Gastroesophageal sphincter (tissue), 4 donors: ENCODE data around the gene VSTM2B. TPM values are rescaled to one million over a fixed set of nuclear protein-coding genes. Genes with fewer than 3 reads are reported as not detected.

ENCODE experiments used
- ATAC-seq: fragments of 150-250 bp; one replicate; pipeline ENCODE4 v1.9.1; 2016; ENCODE audit warnings: mild to moderate bottlenecking, moderate library complexity
- H3K27ac ChIP-seq, 4 donors: fragments of 200-600 bp; sonication (generic) in 3 of 4; 1 replicate in 3 of 4; 2 replicates in 1 of 4; pipeline ENCODE4 v1.5.1; 2016 to 2019
- H3K27me3 ChIP-seq: fragments of 200-600 bp; sonication (generic); one replicate; pipeline ENCODE4 v1.5.1; 2019
- H3K36me3 ChIP-seq, 2 donors: fragments of 200-600 bp; sonication (generic); one replicate each; pipeline ENCODE4 v1.5.1; 2019; ENCODE audit warnings: control low read depth in 1 of 2
- H3K4me1 ChIP-seq, 3 donors: fragments of 200-600 bp; sonication (generic); 1 replicate in 2 of 3; 2 replicates in 1 of 3; pipeline ENCODE4 v1.5.1; 2016 to 2019; ENCODE audit warnings: control low read depth in 2 of 3
- H3K4me3 ChIP-seq, 2 donors: fragments of 200-600 bp; sonication (generic); one replicate each; pipeline ENCODE4 v1.5.1; 2019; ENCODE audit warnings: mild to moderate bottlenecking in 1 of 2, moderate library complexity in 1 of 2
- H3K9me3 ChIP-seq, 3 donors: fragments of 200-600 bp; sonication (generic); one replicate each; pipeline ENCODE4 v1.5.1; 2017 to 2019; ENCODE audit warnings: control low read depth in 2 of 3
- EP300 ChIP-seq: sonication (generic); formaldehyde crosslinking; IDR thresholded peaks from one replicate; pipeline ENCODE4 v1.6.1; 2017; ENCODE audit warnings: antibody characterized with exemption, mild to moderate bottlenecking
- POLR2A ChIP-seq, 2 donors: fragments of 450-650 bp; IDR thresholded peaks; one replicate each; pipeline ENCODE4 v1.6.1; 2017; ENCODE audit warnings: antibody characterized with exemption in 2 of 2, mild to moderate bottlenecking in 2 of 2, moderate library complexity in 1 of 2
- POLR2AphosphoS5 ChIP-seq: sonication (generic); formaldehyde crosslinking; IDR thresholded peaks from one replicate; pipeline ENCODE4 v1.6.1; 2017; ENCODE audit warnings: antibody characterized with exemption
- WGBS, 2 donors: methylation state at CpG; one replicate each; pipeline ENCODE4 v1.1.5; 2018; ENCODE audit warnings: low coverage in 1 of 2; 5-methylcytosine and 5-hydroxymethylcytosine counted together
- total RNA-seq, 4 donors: library from RNA; depleted of rRNA; stranded (reverse); fragments of >200 nt; gene quantifications; one replicate each; pipeline ENCODE4 v1.1.0, GENCODE V29; 2016
- TF ChIP-seq, protein P1 (sequence below), 4 experiments: fragments of 200-600 bp in 2 of 4; fragments of 450-650 bp in 2 of 4; sonication (generic) in 1 of 4; IDR thresholded peaks; one replicate each; pipeline ENCODE4 v1.5.1; 2017 to 2019; ENCODE audit warnings: antibody characterized with exemption in 4 of 4, mild to moderate bottlenecking in 2 of 4, moderate library complexity in 2 of 4

VSTM2B gene
- total RNA-seq, 4 donors from 2014 or later: 0.40 TPM; not detected in 3

GRCh38 chr19:29479941-29480340 lies 45.9 kb upstream of the VSTM2B start:
- 74% methylated on average over 3 of the region's 3 CpGs; no CpG with 5 or more reads in 1 of the 2 donors for WGBS, 2 donors
- Histone ChIP-seq H3K9me3 (peaks cover 0 to 6% (median 0%) of the 10 kb centered on the region in 3 donors), H3K4me3 (no peak overlapping the region), H3K27me3 (peaks cover 68% of the 10 kb centered on the region), H3K36me3 (no peaks in the 10 kb centered on the region), H3K4me1 (no peaks in the 10 kb centered on the region), H3K27ac (no peak overlapping the region)
- ATAC-seq: no peak
- TF ChIP-seq, protein P1, sequence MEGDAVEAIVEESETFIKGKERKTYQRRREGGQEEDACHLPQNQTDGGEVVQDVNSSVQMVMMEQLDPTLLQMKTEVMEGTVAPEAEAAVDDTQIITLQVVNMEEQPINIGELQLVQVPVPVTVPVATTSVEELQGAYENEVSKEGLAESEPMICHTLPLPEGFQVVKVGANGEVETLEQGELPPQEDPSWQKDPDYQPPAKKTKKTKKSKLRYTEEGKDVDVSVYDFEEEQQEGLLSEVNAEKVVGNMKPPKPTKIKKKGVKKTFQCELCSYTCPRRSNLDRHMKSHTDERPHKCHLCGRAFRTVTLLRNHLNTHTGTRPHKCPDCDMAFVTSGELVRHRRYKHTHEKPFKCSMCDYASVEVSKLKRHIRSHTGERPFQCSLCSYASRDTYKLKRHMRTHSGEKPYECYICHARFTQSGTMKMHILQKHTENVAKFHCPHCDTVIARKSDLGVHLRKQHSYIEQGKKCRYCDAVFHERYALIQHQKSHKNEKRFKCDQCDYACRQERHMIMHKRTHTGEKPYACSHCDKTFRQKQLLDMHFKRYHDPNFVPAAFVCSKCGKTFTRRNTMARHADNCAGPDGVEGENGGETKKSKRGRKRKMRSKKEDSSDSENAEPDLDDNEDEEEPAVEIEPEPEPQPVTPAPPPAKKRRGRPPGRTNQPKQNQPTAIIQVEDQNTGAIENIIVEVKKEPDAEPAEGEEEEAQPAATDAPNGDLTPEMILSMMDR (IDR thresholded peaks at IDR 0.05): no peak
- TF ChIP-seq POLR2A (IDR thresholded peaks at IDR 0.05): no peak
- TF ChIP-seq EP300: no peak
- no peak for TF ChIP-seq POLR2AphosphoS5

- no peak overlapping the region for H3K4me3 ChIP-seq
- H3K4me1 ChIP-seq: no peaks in the 10 kb centered on the region
- H3K27me3 ChIP-seq: peaks cover 70% of the 10 kb centered on the region
- no peaks in the 10 kb centered on the region for H3K36me3 ChIP-seq
- 82 to 100% methylated on average over 2 of the region's 7 CpGs for WGBS, 2 donors
- H3K9me3 ChIP-seq: peaks cover 0 to 6% (median 0%) of the 10 kb centered on the region in 3 donors
- TF ChIP-seq EP300 (no peak), POLR2A (IDR thresholded peaks at IDR 0.05) (no peak), POLR2AphosphoS5 (no peak)
- TF ChIP-seq, protein P1 (IDR thresholded peaks at IDR 0.05): no peak
- H3K27ac ChIP-seq: no peak overlapping the region
- ATAC-seq: no peak
Observed at GRCh38 chr19:29480507-29480906, 45.3 kb upstream of the VSTM2B start.

DNA sequence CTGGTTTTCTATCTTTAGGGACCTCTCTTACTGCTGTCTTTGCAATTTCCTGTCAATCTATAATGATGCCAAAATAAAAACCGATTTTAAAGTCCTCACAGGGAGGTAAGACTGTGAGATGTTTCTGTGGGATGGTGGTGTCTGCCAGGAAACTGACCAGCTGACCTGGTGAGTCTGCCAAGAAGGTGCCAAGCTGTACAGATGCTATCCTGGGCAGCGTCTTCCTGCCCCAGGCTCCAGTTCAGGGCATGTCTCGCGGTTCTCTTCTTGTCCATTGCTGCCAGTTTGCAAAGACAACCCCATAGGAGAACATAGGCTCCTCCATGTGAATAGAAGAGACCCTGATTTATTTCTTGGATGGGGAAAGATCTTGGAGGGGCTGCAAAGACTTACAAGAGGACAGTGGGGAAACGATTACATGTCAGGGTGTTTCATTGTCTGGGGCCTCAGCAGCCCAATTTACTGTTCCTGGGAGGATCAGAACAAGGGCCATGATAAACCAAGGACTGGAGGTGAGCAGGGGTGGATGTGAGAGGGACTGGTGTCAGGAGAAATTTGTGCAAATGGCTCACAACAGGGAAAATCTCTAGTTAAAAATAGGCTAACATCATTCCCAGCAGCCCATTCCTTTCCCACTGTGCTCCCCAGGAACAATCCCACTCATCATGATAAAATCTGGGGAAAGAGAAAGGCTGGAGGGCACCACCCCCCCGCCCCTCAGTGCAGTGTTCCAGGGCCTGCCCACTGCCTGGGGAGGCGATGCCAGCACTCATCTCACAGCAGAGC lies 42.7 kb upstream of the VSTM2B start:
- TF ChIP-seq POLR2A (IDR thresholded peaks at IDR 0.05): no peak
- TF ChIP-seq, protein P1 (IDR thresholded peaks at IDR 0.05): no peak
- TF ChIP-seq EP300: no peak
- TF ChIP-seq POLR2AphosphoS5: no peak
- no peak for ATAC-seq

GRCh38 chr19:29483641-29483920 lies 42.2 kb upstream of the VSTM2B start:
- Histone ChIP-seq H3K4me3 (no peak overlapping the region), H3K4me1 (no peaks in the 10 kb centered on the region), H3K27ac (no peak overlapping the region), H3K9me3 (peaks cover 0 to 6% (median 0%) of the 10 kb centered on the region in 3 donors), H3K36me3 (no peaks in the 10 kb centered on the region), H3K27me3 (peaks cover 57% of the 10 kb centered on the region)
- ATAC-seq: no peak
- no CpG with 5 or more reads among the region's 5 CpGs for WGBS, 2 donors
- no peak for TF ChIP-seq EP300
- TF ChIP-seq POLR2A (IDR thresholded peaks at IDR 0.05): no peak
- TF ChIP-seq, protein P1 (IDR thresholded peaks at IDR 0.05): no peak
- no peak for TF ChIP-seq POLR2AphosphoS5

More for the DNA sequence above, 42.7 kb upstream of the VSTM2B start:
- Histone ChIP-seq H3K27me3 (peaks cover 57% of the 10 kb centered on the region), H3K4me1 (no peaks in the 10 kb centered on the region), H3K27ac (no peak overlapping the region), H3K9me3 (peaks cover 0 to 6% (median 0%) of the 10 kb centered on the region in 3 donors), H3K36me3 (no peaks in the 10 kb centered on the region), H3K4me3 (no peak overlapping the region)
- WGBS, 2 donors: 53 to 55% methylated on average over 2 to 3 of the region's 7 CpGs

- ATAC-seq: no peak
- H3K27ac ChIP-seq: no peak overlapping the region
- peaks cover 57% of the 10 kb centered on the region for H3K27me3 ChIP-seq
- H3K36me3 ChIP-seq: no peaks in the 10 kb centered on the region
- H3K4me1 ChIP-seq: no peaks in the 10 kb centered on the region
- TF ChIP-seq POLR2A (IDR thresholded peaks at IDR 0.05) (no peak), POLR2AphosphoS5 (no peak), EP300 (no peak)
- TF ChIP-seq, protein P1 (IDR thresholded peaks at IDR 0.05): no peak
- peaks cover 0 to 6% (median 0%) of the 10 kb centered on the region in 3 donors for H3K9me3 ChIP-seq
- H3K4me3 ChIP-seq: no peak overlapping the region
- no CpG with 5 or more reads among the region's 6 CpGs for WGBS, 2 donors
Observed at GRCh38 chr19:29483944-29484581, 41.7 kb upstream of the VSTM2B start.
